ENCODE data around the gene RCAN2.

Gene RCAN2

GRCh38 chr6:46219661-46220060, 271.6 kb downstream of the RCAN2 start:
- DNase-seq (ENCODE audit: low read depth in 2 of 2) = no peak

GRCh38 chr6:46218457-46218856, 272.8 kb downstream of the RCAN2 start:
- DNase-seq (ENCODE audit: low read depth in 2 of 2) = no peak

GRCh38 chr6:46217671-46218131, 273.5 kb downstream of the RCAN2 start:
- no peak for DNase-seq (ENCODE audit: low read depth in 2 of 2)

- DNase-seq (ENCODE audit: low read depth in 2 of 2) = no peak
Observed at GRCh38 chr6:46216879-46217278, 274.4 kb downstream of the RCAN2 start.

GRCh38 chr6:46215777-46216176, 275.5 kb downstream of the RCAN2 start:
- DNase-seq (ENCODE audit: low read depth in 2 of 2) = no peak

GRCh38 chr6:46215213-46215612, 276.0 kb downstream of the RCAN2 start:
- no peak for DNase-seq (ENCODE audit: low read depth in 2 of 2)

- no peak for DNase-seq (ENCODE audit: low read depth in 2 of 2)
Observed at GRCh38 chr6:46211917-46212316, 279.3 kb downstream of the RCAN2 start.

GRCh38 chr6:46210294-46210693, 281.0 kb downstream of the RCAN2 start:
- no peak for DNase-seq (ENCODE audit: low read depth in 2 of 2)

GRCh38 chr6:46208303-46208702, 282.9 kb downstream of the RCAN2 start:
- DNase-seq (ENCODE audit: low read depth in 2 of 2) = no peak

GRCh38 chr6:46207174-46207573, 284.1 kb downstream of the RCAN2 start:
- no peak for DNase-seq (ENCODE audit: low read depth in 2 of 2)

GRCh38 chr6:46204880-46205650, 286.2 kb downstream of the RCAN2 start:
- no peak for DNase-seq (ENCODE audit: low read depth in 2 of 2)

GRCh38 chr6:46203391-46204177, 287.7 kb downstream of the RCAN2 start:
- no peak for DNase-seq (ENCODE audit: low read depth in 2 of 2)

- DNase-seq (ENCODE audit: low read depth in 2 of 2) = no peak
Observed at GRCh38 chr6:46201702-46202101, 289.5 kb downstream of the RCAN2 start.

- no peak for DNase-seq (ENCODE audit: low read depth in 2 of 2)
Observed at GRCh38 chr6:46199387-46199786, 291.9 kb downstream of the RCAN2 start.

- no peak for DNase-seq (ENCODE audit: low read depth in 2 of 2)
Observed at GRCh38 chr6:46191961-46192360, 299.3 kb downstream of the RCAN2 start.

- no peak for DNase-seq (ENCODE audit: low read depth in 2 of 2)
Observed at GRCh38 chr6:46190889-46191288, 300.4 kb downstream of the RCAN2 start.

GRCh38 chr6:46189726-46190125, 301.5 kb downstream of the RCAN2 start:
- no peak for DNase-seq (ENCODE audit: low read depth in 2 of 2)

GRCh38 chr6:46186583-46186982, 304.7 kb downstream of the RCAN2 start:
- no peak for DNase-seq (ENCODE audit: low read depth in 2 of 2)

GRCh38 chr6:46184114-46184513, 307.1 kb downstream of the RCAN2 start:
- no peak for DNase-seq (ENCODE audit: low read depth in 2 of 2)

- DNase-seq (ENCODE audit: low read depth in 2 of 2) = no peak
Observed at GRCh38 chr6:46175976-46176375, 315.3 kb downstream of the RCAN2 start.

- DNase-seq (ENCODE audit: low read depth in 2 of 2) = no peak
Observed at GRCh38 chr6:46175446-46175845, 315.8 kb downstream of the RCAN2 start.

GRCh38 chr6:46174904-46175303, 316.3 kb downstream of the RCAN2 start:
- DNase-seq (ENCODE audit: low read depth in 2 of 2) = no peak

- no peak for DNase-seq (ENCODE audit: low read depth in 2 of 2)
Observed at GRCh38 chr6:46172176-46172575, 319.1 kb downstream of the RCAN2 start.

Measured in stimulated activated CD4-positive, alpha-beta T cell treated with anti-CD3 and anti-CD28 coated beads, Interleukin-1b, Interleukin-23, amount 100 ng/mL, for 4 hours (primary cell).